Stimulated activated CD8-positive, alpha-beta memory T cell treated with anti-CD3 and anti-CD28 coated beads, Interleukin-7, amount 100 ng/mL, for 4 hours (primary cell): ENCODE results near the gene MRPL54.
"Not testable (repeated sequence)": the region's sequence is repeated elsewhere in the genome, so short reads cannot be mapped to it uniquely, and the experiment has no call there.

Source experiments
- DNase-seq, 2 donors: peaks; one replicate each; pipeline ENCODE4 v3.0.0-alpha.2; 2020; ENCODE audit warnings: low read depth in 2 of 2

Gene MRPL54

DNA sequence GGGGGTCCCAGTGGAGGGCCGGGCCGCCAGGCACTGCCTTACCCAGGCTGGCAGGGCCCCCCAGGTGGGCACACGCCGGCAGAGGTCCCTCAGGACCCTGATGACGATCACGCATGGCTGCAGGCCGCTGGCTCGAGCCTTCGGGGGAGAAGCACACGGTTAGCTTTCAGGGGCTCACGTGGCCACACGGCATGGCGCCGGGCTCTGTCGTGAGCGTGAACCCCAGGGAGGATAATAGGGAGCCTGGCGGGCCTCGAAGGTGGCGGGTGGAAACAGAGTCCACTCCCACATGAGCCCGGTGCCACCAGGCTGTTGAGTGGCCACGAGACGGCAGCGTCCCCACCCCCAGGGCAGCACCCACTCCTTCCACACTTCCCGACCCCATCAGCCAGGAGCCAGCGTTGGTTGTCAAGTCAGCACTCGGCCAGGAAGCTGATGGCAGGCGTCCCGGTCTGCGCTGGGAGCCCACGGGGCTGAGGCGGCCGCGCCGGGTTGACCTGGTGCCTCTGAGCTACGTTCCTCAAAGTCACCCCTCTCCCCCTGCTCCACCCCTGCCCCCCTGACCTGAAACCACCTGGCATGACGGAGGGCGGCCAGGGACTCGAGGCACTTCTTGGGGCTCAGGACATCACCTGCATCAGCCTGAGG, 48.4 kb downstream of the MRPL54 start:
- no peak for DNase-seq

DNA sequence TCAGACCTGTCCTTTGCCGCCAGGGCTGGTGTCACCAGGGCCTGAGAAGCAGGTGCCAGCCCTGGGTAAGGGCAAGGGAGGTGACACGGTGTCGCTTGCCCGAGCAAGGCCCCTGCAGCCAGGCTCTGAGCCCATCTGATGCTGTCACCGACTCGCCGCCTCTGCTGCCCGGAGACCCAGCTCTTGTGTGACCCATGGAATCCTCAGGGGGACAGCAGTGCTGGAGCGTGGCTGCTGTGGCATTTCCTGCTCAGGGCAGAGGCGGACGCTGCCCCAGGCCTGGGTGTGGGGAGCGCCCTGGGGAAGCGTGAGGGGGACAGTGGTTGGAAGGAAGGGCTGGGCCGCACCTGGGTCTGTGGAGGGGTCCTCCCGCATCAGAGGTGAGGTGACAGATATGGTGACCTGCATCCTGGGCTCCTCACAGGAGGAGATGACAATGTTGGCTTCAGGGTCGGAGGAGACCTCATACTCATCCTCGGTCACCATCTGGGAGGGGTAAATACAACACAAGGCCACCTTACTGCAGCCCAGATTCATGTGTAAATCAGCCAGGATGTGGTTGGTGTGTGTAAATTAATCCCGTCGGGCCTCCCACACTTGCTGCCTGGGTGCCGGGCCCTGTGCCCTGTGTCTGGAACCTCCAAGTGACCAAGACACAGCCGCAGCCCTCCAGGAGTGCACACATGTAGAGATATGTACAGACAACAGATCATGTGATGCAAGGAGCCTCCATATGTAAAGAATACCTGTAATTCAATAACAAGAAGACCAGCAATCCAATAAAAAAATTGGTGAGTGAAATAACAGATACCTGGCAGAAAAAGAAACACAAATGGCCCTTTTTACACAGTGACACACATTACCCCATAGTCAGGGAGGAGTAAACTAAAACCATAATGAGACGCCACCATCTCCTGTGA, 51.3 kb downstream of the MRPL54 start:
- DNase-seq, result no peak

DNA sequence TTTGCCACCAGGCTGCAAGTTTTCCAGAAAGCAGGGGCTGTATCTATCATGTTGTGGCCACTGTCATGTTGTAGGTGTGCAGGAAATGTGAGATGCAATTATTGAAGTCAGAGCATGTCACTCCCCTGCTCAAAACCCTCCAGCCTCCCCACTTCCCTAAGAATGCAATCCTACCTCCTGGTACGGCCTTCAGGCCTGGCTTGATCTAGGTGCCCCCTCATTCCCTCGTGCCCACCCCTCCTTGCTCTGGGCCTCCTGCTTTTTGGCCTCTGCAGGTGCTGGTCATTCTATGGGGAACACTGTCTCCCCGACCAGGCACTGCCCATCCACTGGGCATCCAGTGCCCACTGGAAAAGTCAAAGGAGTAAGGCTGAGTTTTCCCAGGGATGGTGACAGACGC, 52.2 kb downstream of the MRPL54 start:
- DNase-seq, result no peak

DNA sequence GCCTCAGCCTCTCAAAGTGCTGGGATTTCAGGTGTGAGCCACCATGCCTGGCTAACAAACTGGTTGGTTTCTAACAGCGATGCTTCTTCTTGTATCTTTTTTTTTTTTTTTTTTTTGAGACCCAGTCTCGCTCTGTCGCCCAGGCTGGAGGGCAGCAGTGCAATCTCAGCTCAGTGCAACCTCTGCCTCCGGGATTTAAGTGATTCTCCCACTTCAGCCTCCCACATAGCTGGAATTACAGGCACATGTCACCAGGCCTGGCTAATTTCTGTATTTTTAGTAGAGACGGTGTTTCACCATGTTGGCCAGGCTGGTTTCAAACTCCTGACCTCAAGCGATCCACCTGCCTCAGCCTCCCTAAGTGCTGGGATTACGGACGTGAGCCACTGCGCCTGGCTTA, 53.7 kb downstream of the MRPL54 start:
- DNase-seq, result not testable (repeated sequence)

DNA sequence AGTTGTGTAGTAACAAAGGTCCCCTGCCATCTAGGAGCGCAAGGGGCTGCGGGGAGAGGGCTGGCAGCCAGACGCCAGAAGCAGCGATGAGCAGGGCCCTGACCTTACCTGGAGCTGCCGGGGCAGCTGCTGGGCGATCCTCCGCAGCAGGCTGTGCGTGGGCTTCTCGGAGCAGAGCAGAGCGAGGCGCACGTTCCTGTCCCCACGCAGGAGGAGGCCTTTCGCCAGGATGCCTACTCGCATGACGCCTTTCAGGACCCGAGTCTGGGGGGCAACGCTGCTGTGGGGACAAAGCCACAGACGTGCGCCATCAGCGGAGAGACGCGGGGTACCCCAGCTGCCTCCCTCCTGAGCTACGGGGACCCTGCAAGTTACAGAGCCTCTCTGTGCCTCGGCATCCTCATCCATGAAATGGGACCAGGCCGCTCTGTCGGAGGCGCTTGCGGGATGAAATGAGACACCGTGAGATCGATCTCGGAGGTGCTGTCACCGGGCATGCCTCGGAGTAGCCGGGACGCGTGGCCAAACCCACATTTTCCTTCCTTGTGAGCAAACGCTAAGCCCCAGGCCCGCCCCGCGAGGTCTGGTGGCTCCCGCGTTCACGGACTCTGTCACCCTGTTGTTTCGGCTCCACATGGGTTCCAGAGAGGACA, 54.2 kb downstream of the MRPL54 start:
- no peak for DNase-seq
